Choroid plexus epithelial cell (primary cell): Measurements from ENCODE around the gene PPP1R17.

ENCODE experiments used
- DNase-seq: peaks from one replicate; pipeline ENCODE4 v3.0.0-alpha.2; 2010; ENCODE audit warnings: low read depth
- H3K4me3 ChIP-seq: 2 replicates; pipeline ENCODE4 v1.5.1; 2011; ENCODE audit warnings: low read depth, mild to moderate bottlenecking, control low read depth, low read length, moderate library complexity
- TF ChIP-seq, protein P1 (sequence below): conservative IDR thresholded peaks from 2 replicates; pipeline ENCODE4 v1.5.1; 2011; ENCODE audit warnings: low read depth, mild to moderate bottlenecking, control low read depth, inconsistent platforms, low read length, moderate library complexity

The PPP1R17 gene

DNA sequence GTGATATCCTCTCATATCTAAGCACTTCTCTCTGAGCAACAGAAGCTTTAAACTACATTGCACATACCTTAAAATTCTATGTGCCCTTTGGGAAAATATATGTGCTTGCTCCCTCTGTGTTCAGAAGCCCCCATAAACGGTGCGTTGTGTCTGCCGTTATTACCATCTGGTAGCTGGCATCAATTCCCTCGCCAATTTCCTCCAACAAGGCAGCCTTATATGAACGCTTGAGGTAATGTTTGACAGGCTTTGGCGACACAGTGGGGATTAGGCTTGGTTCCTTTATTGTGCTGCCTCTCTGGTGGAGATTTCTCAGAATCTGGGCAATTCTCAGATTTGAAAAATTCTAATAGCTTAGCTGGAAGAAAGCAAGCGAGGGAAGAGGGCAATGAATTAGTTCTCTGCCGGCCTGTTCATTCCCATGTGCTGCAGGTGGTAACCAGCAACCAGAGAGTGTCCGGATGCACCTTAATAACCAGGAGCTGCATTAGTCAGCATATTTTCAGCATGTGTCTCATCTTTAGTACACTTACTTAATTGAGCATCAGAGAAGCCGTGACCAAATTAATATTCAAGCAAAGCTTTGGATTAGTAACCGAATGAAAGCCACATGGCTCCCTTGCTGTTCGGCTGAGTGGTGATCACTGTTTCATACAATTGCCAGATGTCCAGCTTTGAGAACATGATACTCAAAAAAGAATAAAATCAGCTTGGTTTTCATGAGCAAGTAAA is 7.3 kb upstream of the PPP1R17 start:
- DNase-seq, result no peak
- TF ChIP-seq, protein P1, sequence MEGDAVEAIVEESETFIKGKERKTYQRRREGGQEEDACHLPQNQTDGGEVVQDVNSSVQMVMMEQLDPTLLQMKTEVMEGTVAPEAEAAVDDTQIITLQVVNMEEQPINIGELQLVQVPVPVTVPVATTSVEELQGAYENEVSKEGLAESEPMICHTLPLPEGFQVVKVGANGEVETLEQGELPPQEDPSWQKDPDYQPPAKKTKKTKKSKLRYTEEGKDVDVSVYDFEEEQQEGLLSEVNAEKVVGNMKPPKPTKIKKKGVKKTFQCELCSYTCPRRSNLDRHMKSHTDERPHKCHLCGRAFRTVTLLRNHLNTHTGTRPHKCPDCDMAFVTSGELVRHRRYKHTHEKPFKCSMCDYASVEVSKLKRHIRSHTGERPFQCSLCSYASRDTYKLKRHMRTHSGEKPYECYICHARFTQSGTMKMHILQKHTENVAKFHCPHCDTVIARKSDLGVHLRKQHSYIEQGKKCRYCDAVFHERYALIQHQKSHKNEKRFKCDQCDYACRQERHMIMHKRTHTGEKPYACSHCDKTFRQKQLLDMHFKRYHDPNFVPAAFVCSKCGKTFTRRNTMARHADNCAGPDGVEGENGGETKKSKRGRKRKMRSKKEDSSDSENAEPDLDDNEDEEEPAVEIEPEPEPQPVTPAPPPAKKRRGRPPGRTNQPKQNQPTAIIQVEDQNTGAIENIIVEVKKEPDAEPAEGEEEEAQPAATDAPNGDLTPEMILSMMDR, result no peak
- no peak overlapping the region for H3K4me3 ChIP-seq

DNA sequence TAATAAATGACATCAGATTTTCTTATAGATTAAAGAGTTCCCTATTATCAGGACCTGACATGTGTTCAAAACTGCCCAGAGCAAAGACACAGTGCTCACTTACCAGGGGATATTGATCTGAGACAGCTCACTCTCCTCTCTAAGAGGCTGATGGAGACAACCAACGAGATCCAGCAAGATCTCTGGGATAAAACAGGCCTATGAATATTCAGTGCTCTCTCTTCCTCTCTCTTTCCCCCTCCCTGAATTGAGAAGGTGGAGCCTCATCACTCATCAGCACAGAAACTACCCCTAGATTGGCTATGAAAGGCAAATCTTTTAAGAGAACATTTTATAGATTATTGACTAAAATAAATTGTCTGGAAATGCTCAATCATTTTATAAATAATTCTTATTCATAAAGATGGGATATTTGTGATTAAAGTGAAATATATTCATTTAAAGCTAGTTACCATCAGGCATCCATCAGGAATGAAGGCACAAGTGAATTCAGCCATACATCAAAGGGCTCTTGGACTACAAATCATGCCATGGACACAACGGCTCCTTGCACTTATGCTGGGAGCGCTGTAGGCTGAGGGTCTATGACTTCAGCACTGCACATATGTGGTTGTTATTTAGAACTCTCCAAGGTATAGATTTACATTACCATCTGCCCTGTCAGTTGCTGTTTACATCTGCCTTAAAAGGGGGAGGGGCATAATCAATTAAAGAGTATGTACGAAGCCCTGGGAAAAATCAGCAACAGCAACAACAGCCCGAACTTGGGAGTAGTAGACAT is 3.4 kb upstream of the PPP1R17 start:
- TF ChIP-seq, protein P1, result no peak
- DNase-seq, result no peak

DNA sequence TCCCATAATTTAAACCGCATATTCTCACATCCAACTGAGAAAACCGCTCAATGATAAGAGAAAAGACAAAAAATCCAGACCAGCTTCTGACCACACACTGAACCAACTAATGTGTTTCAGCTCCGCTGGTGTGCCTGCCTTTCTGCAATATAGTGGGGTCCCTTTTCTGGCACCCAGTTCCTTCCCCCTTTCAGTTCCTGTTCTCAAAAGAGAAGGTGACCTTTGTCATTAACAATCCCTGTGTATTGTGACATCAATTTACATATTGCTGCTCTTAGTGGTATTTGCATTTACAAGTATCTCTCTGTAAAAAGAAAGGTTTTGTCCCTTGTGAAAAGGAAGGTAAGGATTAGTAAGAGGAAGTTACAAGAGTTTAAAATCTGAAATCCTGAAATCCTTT is 1.4 kb downstream of the PPP1R17 start:
- no peak overlapping the region for H3K4me3 ChIP-seq
- TF ChIP-seq, protein P1, result no peak
- no peak for DNase-seq

More for the DNA sequence above, 3.4 kb upstream of the PPP1R17 start:
- H3K4me3 ChIP-seq, result no peak overlapping the region

DNA sequence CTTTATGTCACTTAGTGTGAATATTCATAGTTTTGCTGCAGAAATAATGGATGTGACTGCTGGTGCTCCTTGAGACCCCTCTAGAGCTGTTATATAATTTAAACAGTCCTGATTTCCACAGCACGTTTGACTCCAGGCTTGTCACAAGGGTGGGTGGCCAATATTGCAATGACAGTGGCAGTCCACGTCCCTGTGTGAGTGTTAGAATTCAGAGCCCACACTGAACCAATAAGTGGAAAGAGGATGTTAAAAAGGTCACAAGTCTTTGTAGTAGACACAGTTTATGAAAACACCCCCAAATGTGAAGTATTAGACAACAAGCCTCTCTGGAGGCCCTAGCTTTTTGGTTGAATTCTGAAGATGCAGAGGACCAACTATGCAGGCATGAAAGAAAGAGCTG is 2.0 kb downstream of the PPP1R17 start:
- H3K4me3 ChIP-seq, result no peak overlapping the region
- TF ChIP-seq, protein P1, result no peak
- DNase-seq, result no peak

DNA sequence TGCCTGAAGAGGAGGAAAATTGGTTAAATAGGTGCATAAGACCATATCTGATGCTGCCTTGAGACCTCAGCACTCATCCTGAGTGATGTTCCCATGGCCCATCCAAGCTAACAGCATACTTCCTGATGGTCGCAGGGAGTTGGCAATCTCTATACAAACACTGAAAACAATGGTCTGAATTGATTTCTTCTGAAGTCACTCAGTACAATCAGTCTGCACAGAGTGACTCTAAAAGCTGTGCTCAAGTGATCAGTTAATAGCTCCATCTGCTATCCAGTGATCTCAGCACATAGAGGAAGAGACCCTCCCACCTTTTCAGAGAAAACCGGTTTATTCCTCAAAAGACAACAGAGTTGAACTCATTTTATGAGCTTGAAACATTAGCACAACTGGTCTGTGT is 3.9 kb downstream of the PPP1R17 start:
- DNase-seq, result no peak
- no peak overlapping the region for H3K4me3 ChIP-seq
- TF ChIP-seq, protein P1, result no peak

DNA sequence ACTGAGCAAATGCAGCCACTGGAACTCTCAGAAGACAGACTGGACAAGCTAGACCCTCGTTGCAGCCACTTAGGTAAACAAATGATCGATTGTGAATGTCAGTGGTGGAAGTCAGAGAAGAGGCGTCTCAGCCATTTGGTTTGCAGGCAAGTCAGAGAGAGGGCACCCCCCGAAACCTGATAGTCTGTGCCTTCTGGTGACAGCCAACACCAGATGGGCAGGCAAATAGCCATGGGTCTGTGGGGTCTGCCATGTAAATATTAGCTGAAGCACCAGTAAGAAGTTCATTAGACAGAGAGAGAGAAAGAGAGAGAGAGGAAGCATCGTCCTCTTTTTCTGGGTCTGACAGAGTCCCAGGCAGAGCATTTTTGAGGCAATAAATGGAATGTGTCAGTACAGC is 5.4 kb downstream of the PPP1R17 start:
- TF ChIP-seq, protein P1, result no peak
- DNase-seq, result no peak
- H3K4me3 ChIP-seq, result no peak overlapping the region
